ENCODE data around the gene EEIG1.

Gene EEIG1

DNA sequence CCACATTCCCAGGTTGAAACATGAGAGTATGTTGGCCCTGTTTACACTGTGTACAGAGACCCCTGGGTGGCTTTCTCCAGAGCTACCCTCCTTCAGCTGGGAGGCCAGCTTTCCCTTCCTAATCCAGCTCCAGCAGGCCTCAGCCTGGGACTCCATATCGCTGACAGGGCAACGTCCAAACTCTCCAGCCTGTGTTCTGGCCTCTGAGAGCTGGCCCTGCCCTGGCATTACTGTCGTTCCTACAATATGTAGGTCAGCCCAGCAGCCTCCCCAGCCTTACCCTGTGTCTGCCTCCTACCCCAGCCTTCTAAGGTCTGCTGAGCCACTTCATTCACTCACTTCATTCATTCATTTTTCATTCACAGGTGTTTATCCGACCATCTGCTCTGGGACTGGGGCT is 8.3 kb upstream of the EEIG1 start:
- Mint-ChIP-seq H3K4me1 (peaks cover 34 to 51% of the 10 kb centered on the region in 2 donors), H3K36me3 (no peaks in the 10 kb centered on the region)

DNA sequence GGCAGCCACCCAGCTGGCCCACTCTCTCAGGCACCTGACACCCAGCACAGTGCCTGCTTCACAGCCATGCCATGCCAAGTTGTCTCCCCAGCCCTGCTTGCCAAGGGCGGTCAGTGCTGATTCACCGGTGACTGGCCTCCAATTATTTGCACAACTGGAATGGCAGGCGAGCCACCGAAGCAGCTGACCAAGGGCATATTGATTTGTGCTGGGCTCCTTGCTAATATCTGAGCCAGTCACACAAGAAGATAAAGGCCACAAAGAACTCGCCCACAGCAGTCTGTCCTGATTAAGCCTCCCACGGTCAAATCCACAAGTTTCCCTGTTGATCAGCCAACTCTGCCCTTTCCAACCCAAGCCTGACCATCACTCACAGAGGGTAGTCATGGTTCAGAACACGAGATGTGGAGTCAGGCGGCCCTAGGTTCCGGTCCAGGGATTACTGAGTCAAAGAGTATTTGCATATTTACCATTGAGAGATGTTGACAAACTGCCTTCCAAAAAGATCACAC is 6.4 kb upstream of the EEIG1 start:
- Mint-ChIP-seq H3K27ac (peak overlapping the region; percentile 87), H3K9me3 (no peaks in the 10 kb centered on the region), H3K27me3 (no peaks in the 10 kb centered on the region), H3K4me1 (peaks cover 48 to 70% of the 10 kb centered on the region in 2 donors), H3K4me3 (no peak overlapping the region), H3K36me3 (no peaks in the 10 kb centered on the region)
- ATAC-seq (replicated peaks) (peak; percentile 26 to 48), DNase-seq (peak; percentile 27)

More for the DNA sequence above, 8.3 kb upstream of the EEIG1 start:
- H3K27ac Mint-ChIP-seq, result peak overlapping the region; percentile 1
- no peak for DNase-seq
- ATAC-seq (replicated peaks), result no peak
- H3K9me3 Mint-ChIP-seq, result no peaks in the 10 kb centered on the region
- no peak overlapping the region for H3K4me3 Mint-ChIP-seq
- H3K27me3 Mint-ChIP-seq, result no peaks in the 10 kb centered on the region

DNA sequence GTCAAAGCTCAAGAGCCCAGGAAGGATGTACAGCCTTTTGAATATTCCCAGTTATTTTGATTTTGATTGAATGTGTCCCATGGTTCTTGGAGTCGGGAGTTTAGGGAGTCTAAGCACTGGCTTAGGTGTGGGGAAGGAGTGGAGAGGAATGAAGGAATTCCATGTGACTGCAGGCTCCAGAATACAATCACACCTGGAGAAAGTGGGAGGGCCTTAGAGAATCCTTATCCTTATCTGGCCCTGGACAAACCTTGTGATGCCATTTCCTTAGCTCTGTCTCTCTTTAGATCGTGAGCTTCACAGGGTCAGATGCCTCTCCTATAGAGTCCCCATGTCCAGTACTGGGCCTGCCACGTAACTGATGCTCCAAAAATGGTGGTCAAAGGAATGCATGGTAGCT is 4.2 kb upstream of the EEIG1 start:
- H3K27ac Mint-ChIP-seq, result peak overlapping the region; percentile 42
- no peaks in the 10 kb centered on the region for H3K36me3 Mint-ChIP-seq
- H3K4me1 Mint-ChIP-seq, result peaks cover 41 to 63% of the 10 kb centered on the region in 2 donors
- ATAC-seq (replicated peaks), result no peak
- no peak overlapping the region for H3K4me3 Mint-ChIP-seq
- H3K9me3 Mint-ChIP-seq, result no peaks in the 10 kb centered on the region
- DNase-seq, result no peak
- no peaks in the 10 kb centered on the region for H3K27me3 Mint-ChIP-seq

DNA sequence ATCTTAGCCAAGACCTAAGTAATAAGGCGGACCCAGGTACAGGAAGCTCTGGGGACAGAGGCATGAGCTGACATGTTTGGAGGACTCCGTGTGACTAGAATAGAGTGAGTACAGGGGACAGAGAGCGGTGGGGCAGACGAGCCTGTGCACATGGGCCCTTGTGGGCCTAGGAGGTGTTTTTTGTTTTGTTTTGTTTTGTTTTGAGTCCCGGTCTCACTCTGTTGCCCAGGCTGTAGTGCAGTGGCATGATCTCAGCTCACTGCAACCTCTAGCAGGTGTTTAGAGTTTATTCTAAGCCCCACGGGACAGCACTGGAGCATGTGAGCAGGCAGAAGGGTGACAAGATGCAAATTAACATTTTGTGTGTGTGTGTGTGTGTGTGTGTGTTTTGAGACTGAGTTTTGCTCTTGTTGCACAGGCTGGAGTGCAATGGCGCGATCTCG is 3.1 kb upstream of the EEIG1 start:
- peak overlapping the region; percentile 15 to 63 for H3K4me3 Mint-ChIP-seq
- peak; percentile 52 to 58 for ATAC-seq (replicated peaks)
- no peaks in the 10 kb centered on the region for H3K27me3 Mint-ChIP-seq

DNA sequence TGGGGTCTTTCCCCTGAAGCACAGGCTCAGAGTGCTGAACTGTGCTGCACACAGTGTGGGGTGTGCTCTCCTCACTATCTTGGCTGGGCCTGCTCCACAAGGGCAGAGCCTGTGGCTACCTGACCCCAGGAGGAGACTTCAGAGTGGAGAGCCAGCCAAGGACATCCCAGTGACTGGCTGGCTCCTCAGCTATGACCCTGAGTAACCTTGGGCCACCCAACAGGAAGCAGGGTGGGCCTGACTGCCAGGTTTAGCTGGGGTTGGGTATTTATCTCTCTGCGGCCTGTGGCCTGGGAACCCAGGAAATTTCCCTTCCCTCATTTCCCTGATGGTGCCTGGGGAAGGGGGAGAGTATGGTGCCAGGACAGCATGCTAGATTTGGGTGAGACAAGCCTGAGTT is 2.1 kb upstream of the EEIG1 start:
- H3K4me1 Mint-ChIP-seq, result peaks cover 45 to 73% of the 10 kb centered on the region in 2 donors
- H3K36me3 Mint-ChIP-seq, result peaks cover 0 to 4% of the 10 kb centered on the region in 2 donors
- H3K27ac Mint-ChIP-seq, result peak overlapping the region; percentile 91
- ATAC-seq (replicated peaks) (no peak), DNase-seq (no peak)
- H3K27me3 Mint-ChIP-seq, result no peaks in the 10 kb centered on the region
- H3K4me3 Mint-ChIP-seq, result no peak overlapping the region
- no peaks in the 10 kb centered on the region for H3K9me3 Mint-ChIP-seq

More for the DNA sequence above, 3.1 kb upstream of the EEIG1 start:
- peak; percentile 69 for DNase-seq
- Mint-ChIP-seq H3K36me3 (peaks cover 0 to 3% of the 10 kb centered on the region in 2 donors), H3K9me3 (no peaks in the 10 kb centered on the region), H3K4me1 (peaks cover 43 to 67% of the 10 kb centered on the region in 2 donors), H3K27ac (peak overlapping the region; percentile 91)

DNA sequence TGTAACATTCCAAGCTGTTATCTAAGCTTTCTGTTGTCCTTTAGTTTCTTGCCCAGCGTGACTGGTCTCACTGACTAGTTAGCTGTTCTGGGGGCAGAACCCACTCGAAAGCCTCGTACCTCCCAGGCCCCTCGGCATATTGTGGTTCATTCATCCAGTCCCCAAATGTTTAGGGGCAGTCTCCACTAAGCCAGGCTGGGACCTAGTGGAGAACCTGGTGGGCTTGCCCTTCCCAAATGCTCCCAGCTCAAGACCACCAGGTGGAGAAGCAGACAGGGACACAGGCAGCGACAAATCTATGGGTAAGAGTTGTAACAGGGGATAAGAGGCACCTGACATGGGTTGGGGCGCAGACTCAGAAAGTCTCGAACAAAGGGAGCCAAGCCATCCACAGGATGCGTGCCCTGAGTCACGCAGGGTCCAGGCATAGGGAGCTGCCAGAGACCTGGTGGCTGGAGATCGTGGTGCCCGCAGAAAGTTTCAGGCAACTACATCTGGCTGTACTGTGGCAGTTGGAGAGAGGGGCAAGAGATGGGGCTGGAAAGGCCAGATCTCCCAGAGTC is 851 bp upstream of the EEIG1 start:
- Mint-ChIP-seq H3K27ac (peak overlapping the region; percentile 97), H3K27me3 (no peaks in the 10 kb centered on the region), H3K36me3 (peaks cover 0 to 4% of the 10 kb centered on the region in 2 donors), H3K4me1 (peaks cover 43 to 75% of the 10 kb centered on the region in 2 donors), H3K9me3 (no peaks in the 10 kb centered on the region), H3K4me3 (peak overlapping the region; percentile 92 to 94)
- no peak for ATAC-seq (replicated peaks)
- no peak for DNase-seq

DNA sequence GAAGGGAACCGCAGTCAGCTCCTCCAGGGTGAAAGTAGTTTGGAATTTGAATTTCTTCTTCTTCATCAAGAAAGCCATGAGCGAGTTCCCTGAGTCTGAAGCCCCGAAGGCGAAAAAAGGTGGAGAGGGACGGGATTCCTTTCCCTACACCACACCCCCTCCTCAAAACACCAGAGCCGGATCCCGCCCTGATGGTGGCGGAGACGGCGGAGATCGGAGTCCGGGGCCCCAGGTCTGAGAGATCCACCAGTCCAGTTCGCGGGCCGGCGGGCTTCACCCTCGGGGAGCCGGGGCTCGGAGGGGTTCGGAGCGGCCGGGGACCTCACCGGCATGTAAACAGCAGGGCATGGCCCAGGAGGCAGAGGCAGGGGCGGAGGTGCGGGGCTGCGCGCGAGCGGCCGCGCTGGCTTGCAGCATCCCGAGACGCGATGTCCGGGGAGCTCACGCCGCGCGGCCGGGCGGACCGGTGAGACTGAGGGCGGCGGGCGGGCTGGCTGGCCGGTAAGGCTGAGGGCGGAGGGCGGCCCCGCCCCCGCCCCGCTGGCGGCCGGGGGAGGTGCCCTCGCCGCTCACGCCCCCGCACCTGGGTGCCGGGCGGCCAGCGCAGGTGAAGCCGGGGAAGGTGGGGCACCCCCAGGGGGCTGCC is 606 bp downstream of the EEIG1 start:
- Mint-ChIP-seq H3K4me3 (peak overlapping the region; percentile 93 to 95), H3K27me3 (no peaks in the 10 kb centered on the region), H3K9me3 (no peaks in the 10 kb centered on the region), H3K36me3 (peaks cover 3 to 12% of the 10 kb centered on the region in 2 donors), H3K4me1 (peaks cover 53 to 84% of the 10 kb centered on the region in 2 donors), H3K27ac (peak overlapping the region; percentile 88)
- peak; percentile 46 for DNase-seq
- peak; percentile 18 to 27 for ATAC-seq (replicated peaks)

DNA sequence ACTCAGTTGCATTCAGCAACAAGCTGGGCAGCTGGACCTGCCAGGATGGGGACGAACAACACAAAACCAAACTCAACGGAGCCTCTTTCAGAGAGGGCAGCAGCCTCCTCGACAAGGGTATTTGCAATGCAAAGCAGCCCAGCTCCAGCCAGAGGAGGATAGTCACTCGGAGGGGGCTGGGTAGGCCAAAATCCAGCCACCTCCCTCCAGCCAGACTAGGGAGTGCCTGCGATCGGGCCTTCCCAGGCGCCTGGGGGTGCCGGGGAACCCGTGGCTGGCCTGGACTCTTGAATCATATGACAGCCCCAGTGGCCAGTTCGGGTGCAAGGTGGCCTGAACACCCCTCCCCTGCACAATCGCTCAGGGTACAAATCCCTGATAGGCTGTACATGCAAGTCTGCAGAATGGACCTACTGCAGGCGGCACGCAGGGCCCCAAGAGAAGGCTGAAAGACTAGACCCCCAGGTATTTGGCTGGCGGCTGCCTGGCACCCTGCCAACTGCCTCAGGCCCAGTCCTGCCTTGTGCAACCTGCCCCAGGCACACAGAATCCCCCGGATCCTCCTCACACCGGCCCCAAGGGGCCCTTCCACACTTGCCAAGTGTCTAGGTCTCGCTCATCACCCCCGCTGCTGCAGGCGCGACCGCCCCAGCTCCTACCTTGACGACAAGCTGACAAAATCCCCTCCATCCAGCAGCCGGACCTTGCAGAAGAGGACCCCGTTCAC is 1.3 kb downstream of the EEIG1 start:
- H3K4me1 Mint-ChIP-seq, result peaks cover 54 to 84% of the 10 kb centered on the region in 2 donors
- no peaks in the 10 kb centered on the region for H3K9me3 Mint-ChIP-seq
- H3K27ac Mint-ChIP-seq, result peak overlapping the region; percentile 88
- peaks cover 3 to 12% of the 10 kb centered on the region in 2 donors for H3K36me3 Mint-ChIP-seq
- peak overlapping the region; percentile 93 to 95 for H3K4me3 Mint-ChIP-seq
- DNase-seq, result no peak
- peak in 1 of 2 donors; percentile 7 for ATAC-seq (replicated peaks)
- no peaks in the 10 kb centered on the region for H3K27me3 Mint-ChIP-seq

DNA sequence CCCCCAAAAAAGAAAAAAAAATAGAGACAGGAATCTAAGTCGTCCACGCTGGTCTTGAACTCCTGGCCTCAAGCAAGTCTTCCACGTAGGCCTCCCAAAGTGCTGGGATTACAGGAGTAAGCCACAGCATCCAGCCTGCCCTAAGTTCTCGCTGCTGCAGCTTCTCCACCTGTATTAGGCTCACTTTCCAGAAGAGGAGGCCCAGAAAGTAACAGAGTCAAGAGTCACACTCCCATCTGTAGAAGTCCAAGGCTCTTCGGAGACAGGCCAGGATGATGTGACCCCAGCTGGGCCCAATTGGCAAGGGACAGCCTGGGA is 1.8 kb downstream of the EEIG1 start:
- Mint-ChIP-seq H3K27me3 (no peaks in the 10 kb centered on the region), H3K4me1 (peaks cover 58 to 86% of the 10 kb centered on the region in 2 donors), H3K36me3 (peaks cover 3 to 12% of the 10 kb centered on the region in 2 donors), H3K9me3 (no peaks in the 10 kb centered on the region), H3K27ac (peak overlapping the region; percentile 75), H3K4me3 (peak overlapping the region; percentile 93 to 95)
- no peak for DNase-seq
- no peak for ATAC-seq (replicated peaks)

DNA sequence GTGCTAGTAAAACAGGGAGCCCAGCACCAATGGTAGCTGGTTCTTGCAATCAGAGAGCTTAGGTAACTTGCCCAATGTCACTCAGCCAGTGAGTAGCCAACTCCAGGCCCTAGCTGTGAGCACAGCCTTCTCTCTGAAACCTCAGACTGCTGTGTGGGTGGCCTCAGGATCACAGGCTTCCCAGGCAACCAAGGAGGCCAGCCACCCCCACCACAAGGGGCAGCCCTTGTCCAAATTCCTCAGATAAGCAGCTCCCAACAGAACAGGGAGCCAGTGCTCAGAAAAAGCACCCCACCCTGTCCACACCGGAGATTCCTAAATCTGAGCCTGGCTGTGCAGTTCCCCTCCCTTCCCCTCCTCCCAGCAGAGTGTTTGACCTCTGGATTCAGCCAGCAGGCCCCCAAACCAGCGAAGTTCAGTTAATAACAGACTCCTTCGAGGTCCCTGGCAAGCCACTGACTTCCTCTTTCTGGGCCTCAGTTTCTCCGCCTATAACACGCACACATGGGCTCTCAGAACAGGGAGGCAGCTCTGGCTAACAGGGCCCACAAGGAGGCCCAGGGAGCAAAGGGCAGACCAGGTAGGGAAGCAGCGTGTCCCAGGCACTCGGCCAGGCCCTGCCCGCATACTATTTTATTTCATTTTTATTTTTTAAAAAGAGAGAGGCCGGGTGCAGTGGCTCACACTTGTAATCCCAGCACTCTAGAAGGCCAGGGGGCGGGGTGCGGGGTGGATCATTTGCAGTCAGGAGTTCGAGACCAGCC is 2.7 kb downstream of the EEIG1 start:
- H3K9me3 Mint-ChIP-seq, result no peaks in the 10 kb centered on the region
- DNase-seq (no peak), ATAC-seq (replicated peaks) (no peak)
- H3K27me3 Mint-ChIP-seq, result no peaks in the 10 kb centered on the region
- H3K27ac Mint-ChIP-seq, result no peak overlapping the region
- peak overlapping the region; percentile 69 to 71 for H3K4me3 Mint-ChIP-seq
- peaks cover 56 to 86% of the 10 kb centered on the region in 2 donors for H3K4me1 Mint-ChIP-seq
- peaks cover 3 to 12% of the 10 kb centered on the region in 2 donors for H3K36me3 Mint-ChIP-seq

DNA sequence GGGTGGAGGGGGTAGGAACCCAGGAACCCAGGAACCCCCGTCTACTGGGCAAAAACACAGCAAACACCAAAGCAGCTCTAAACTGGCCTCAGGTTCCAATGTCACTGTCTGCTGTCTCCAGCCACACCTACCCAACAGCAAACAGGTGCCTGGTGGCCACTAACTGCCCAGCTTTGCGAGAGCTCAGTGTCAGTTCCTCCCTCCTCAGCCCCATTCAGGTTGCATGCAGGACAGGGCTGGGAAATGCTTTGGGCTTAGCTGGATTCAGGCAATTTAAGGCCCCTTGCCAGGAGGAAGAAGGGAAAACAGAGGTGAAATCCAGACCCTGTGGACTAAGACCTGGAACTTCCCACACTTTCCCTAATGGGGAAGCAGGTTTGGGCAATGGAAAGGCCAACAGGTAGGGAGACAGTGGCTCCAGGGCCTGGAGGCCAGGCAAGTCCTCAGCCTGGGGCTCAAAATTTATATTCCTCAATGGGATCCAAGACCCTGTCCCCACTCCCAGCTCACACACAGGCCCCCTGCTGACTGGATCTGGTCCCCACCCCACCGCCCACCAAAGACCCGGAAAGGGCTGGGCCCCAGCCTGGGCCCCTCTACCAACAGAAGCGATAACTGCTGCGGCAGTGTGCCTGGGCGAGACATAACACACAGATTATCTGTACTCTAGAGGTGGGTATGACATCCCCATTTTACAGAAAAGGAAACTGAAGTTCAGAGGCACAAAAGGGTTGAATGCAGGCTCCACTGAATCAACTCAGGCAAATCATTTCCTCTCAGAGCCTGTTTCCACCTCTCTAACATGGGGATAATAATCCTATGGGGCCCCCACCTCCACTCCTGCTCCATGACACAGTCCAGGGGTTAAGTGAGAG is 3.5 kb downstream of the EEIG1 start:
- Mint-ChIP-seq H3K4me1 (peaks cover 57 to 86% of the 10 kb centered on the region in 2 donors), H3K27ac (peak overlapping the region; percentile 67), H3K36me3 (peaks cover 3 to 13% of the 10 kb centered on the region in 2 donors), H3K9me3 (no peaks in the 10 kb centered on the region), H3K4me3 (peak overlapping the region; percentile 69 to 71), H3K27me3 (no peaks in the 10 kb centered on the region)
- ATAC-seq (replicated peaks) (no peak), DNase-seq (no peak)

DNA sequence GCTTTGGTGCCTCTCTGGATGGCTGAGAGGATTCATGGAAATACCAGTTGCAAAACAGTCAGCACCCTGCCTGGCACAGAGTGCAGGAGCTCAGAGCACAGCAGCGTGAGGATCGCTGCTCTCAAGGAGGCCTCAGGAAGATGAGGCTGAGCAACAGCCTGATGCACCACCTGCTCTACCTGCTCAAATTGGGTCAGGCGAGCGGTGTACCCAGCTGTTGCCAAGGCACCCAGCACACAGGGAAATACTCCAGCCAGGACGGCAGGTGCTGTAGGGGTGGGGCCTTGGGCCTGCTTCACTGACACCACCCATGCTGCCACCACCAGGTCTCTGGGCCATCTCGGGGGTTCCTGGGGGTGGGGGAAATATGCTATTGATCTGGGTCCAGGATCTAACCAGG is 4.3 kb downstream of the EEIG1 start:
- H3K27ac Mint-ChIP-seq, result peak overlapping the region; percentile 31
- peak overlapping the region in 1 of 2 donors; percentile 36 for H3K4me3 Mint-ChIP-seq
- no peak for DNase-seq
- peaks cover 5 to 16% of the 10 kb centered on the region in 2 donors for H3K36me3 Mint-ChIP-seq
- no peaks in the 10 kb centered on the region for H3K27me3 Mint-ChIP-seq
- H3K4me1 Mint-ChIP-seq, result peaks cover 60 to 86% of the 10 kb centered on the region in 2 donors
- ATAC-seq (replicated peaks), result no peak
- H3K9me3 Mint-ChIP-seq, result no peaks in the 10 kb centered on the region

All from stimulated activated naive B cell treated with anti-CD40 and anti-IgM and Interleukin-4, amounts not matched to agents 10 μg/mL and 1 μg/mL and 100 μg/mL, for 72 hours (primary cell).